Activated CD4-positive, alpha-beta T cell treated with anti-CD3 and anti-CD28 coated beads, Interleukin-2, amount 50 U/mL, for 16 hours (primary cell): Measurements from ENCODE around the gene LRMDA.
"Not testable (repeated sequence)": the region's sequence is repeated elsewhere in the genome, so short reads cannot be mapped to it uniquely, and the experiment has no call there.

ENCODE experiments used
- DNase-seq: peaks from one replicate; pipeline ENCODE4 v3.0.0-alpha.2; 2020

LRMDA gene

DNA sequence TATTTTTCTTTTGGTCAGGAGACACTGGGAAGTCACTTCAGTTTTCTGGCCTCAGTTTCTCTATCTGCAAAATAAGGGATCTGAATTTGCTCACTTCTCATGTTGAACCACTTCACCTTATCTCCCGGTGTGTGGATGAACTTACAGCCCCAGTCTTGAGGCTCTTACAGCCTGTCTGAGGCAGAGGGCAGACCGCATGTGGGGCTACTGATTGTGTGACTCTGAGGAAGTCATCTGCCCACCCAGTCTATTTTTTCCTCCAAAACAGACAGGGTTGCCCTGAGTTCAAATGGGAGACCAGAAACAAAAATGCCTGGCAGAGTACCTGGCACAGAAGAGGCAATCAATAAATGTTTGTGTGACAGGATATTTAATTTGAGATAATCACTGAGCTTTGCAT is 78.3 kb downstream of the LRMDA start:
- DNase-seq = no peak

- no peak for DNase-seq
Observed at GRCh38 chr10:75511011-75511410, 79.6 kb downstream of the LRMDA start.

GRCh38 chr10:75512203-75512933 is 80.9 kb downstream of the LRMDA start:
- no peak for DNase-seq

GRCh38 chr10:75513292-75513885 is 82.0 kb downstream of the LRMDA start:
- no peak for DNase-seq

DNA sequence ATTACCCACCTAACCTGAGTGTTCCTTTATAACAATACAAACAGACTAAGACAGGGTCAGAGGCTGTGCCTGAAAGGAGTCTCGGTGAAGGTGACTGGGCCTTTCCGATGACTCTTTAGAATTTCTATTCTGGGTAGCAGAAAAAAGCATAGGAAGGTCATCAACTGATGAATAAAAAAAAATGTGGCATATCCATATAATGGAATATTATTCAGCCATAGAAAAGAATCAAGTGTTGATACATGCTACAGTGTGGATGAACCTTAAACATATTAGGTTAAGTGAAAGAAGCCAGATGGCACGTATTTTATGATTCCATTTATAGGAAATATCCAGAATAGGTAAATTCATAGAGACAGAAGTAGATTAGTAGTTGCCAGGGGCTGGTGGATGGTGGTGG is 83.4 kb downstream of the LRMDA start:
- no peak for DNase-seq

DNA sequence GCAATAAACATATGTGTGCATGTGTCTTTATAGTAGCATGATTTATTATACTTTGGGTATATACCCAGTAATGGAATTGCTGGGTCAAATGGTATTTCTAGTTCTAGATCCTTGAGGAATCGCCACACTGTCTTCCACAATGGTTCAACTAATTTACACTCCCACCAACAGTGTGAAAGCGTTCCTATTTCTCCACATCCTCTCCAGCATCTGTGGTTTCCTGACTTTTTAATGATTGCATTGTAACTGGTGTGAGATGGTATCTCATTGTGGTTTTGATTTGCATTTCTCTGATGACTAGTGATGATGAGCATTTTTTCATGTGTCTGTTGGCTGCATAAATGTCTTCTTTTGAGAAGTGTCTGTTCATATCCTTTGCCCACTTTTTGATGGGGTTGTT is 84.7 kb downstream of the LRMDA start:
- not testable (repeated sequence) for DNase-seq

- DNase-seq = not testable (repeated sequence)
Observed at GRCh38 chr10:75519213-75519612, 87.8 kb downstream of the LRMDA start.

GRCh38 chr10:75521194-75521829 is 89.9 kb downstream of the LRMDA start:
- DNase-seq = not testable (repeated sequence)

GRCh38 chr10:75525067-75525466 is 93.6 kb downstream of the LRMDA start:
- DNase-seq = no peak

DNA sequence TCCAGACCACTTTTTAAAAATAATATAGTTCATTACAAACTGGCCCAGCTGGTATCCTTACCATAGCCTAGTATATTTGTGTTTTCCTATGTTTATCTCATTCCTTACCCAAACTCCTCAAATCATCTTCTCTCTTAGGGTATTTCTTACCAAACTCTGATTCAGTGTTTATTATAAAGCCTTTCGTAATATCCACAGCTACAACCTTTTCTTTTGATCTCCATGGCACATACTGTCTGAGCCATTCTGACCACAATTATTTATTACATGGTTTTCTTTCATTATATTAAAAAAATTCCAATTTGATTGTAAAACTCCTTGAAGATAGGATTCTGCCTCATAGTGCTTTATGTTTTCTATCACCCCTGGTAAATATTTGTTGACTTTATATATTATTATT is 94.2 kb downstream of the LRMDA start:
- no peak for DNase-seq

GRCh38 chr10:75527542-75527941 is 96.1 kb downstream of the LRMDA start:
- no peak for DNase-seq

DNA sequence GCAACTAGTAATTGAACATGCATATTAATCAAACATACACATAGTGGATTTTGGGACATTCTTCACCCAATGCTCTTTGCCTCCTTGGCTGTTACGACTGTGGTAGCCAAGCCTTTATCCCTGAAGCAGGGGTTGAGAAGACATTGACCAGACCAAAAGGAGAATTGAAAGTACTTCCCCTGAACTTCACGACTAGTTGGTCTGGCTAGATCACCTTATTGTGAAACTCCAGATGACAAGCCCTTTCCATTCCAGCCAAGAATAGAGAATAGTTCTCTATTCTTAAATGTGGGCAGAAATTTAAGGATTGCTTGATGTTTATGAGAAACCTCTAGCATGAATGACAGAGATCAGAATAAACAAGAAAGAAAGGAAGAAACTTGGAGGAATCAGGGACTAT is 97.0 kb downstream of the LRMDA start:
- DNase-seq = no peak

DNA sequence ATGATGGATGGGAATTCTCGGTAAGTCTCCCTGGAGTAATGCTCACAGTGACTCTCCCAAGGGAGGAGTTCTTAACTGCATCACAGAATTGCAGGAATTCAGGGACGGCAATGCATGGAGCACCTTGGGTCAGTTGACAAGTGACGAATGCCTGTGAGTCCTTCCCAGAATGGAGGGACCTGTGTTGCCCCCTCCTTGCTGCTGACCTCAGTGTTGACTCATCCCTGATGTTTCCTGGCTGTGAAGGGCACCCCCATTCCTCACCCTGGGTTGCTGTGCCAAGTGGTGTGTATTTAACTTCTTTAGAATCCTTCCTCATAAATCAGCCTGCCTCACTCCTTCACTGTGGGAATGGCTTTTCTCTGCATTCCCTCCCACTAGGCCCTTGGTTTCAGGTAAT is 98.9 kb downstream of the LRMDA start:
- no peak for DNase-seq

DNA sequence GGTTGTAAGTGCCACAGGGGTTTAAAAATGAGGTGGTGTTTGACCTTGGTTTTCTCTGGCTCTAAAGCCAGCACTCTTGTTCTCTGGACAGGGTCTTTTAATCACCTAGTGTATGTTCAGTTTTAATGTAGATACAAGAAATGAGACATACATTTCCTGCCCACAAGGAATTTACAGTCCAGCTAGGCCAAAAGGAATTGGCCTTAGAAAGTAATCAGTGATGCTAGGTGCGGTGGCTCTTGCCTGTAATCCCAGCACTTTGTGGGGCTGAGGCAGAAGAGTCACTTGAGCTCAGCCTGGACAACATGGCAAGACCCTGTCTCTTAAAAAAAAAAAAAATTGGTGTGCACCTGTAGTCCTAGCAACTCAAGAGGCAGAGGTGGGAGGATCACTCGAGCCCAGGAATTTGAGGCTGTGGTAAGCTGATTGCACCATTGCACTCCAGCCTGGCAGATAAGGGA is 100.2 kb downstream of the LRMDA start:
- DNase-seq = no peak

DNA sequence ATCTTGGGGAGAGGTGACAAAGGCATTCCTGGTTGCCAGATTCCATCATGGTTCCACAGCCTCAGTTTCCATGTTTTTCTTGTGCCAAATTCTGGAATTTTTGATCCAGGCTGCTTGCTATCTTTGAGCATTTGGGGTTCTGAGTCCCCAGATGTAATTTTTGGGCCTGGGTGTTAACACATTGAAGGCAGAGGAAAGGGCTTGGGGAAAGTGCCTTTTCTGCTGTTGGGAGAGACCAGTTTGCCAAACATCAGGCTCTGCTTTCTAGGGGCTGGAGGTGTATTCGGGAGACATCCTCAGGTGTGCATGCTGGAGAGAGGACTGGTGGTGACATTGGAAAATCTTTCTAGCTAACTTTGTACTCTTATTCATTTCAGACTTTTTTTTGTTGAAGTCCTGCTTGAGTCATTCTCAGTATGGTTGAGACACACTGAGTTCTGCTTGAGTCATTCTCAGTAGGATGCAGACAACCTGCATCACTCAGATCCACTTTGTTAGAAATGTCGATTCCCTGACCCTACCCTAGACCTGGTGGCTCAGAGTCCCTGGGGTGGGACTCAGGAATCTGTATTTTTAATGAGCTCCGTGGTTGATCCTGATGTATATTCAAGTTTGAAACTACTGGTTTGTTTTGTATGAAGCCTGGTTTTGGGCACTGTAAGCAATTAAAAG is 101.0 kb downstream of the LRMDA start:
- no peak for DNase-seq

DNA sequence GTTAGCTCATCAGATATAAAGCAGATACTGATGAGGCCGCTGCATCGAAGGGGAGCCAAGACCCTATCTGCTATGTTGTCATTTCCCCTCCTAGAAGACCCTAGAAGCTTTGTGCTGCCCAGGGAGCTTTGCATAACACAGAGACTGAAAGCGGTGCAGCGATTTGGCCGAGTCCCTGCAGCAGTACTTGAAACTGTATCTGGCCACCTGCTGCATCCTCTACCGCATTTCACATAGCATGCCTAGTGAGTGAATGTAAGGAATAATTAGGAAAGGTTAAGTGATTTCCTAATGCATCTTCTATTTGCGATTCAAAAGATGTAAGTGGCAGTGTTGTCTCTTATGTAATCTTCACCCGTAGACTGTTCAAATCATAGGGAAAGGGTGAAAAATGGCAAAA is 106.7 kb downstream of the LRMDA start:
- DNase-seq = no peak

GRCh38 chr10:75538765-75539164 is 107.3 kb downstream of the LRMDA start:
- no peak for DNase-seq

DNA sequence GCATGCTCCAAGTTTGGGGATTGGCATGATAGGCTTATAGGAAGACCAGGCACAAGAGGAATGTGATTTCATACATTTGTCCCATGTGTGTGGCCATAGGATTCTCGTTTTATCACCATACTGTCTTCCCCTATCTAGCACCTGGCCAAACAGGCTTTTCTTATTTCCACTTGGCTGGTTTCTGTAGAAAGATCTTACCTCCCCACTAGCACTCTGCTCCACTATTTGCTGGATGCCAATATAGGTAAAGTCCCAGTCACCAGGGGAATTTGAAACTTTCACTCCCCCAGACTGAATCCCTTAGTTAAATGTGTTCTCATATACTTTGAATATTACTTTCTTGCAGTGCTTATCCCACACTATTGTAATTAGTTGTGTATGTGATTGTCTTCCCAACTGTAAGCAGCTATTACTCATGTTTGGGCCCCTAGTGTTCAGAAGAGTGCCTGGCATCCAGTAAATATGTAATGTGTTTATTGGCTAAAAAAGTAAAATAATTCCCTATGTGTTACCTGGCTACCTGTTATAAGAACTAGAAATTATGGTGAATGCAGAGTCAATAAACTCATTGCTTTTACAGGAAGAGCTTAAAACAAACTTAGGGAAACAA is 109.0 kb downstream of the LRMDA start:
- DNase-seq = no peak

DNA sequence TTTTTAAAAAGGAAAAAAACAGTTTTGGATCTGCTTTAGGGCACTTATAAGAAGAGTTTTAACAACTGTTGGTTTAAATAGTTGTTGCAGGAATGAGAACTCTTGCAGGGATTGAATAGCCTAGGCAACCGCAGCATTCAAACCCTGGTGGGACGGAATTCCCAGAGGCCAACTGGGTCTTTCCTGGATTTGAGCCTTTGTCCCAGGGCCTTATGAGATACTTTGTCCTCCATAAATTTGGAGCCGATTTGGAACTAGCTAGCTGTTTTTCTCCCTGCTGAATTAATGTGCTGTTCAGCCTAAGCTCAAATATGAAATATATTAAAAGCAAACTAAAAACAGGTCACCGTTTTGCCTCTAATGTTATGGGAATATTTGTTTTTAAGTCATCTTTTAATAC is 109.6 kb downstream of the LRMDA start:
- DNase-seq = no peak

- no peak for DNase-seq
Observed at GRCh38 chr10:75541411-75541810, 110.0 kb downstream of the LRMDA start.

GRCh38 chr10:75542084-75542483 is 110.7 kb downstream of the LRMDA start:
- DNase-seq = no peak

DNA sequence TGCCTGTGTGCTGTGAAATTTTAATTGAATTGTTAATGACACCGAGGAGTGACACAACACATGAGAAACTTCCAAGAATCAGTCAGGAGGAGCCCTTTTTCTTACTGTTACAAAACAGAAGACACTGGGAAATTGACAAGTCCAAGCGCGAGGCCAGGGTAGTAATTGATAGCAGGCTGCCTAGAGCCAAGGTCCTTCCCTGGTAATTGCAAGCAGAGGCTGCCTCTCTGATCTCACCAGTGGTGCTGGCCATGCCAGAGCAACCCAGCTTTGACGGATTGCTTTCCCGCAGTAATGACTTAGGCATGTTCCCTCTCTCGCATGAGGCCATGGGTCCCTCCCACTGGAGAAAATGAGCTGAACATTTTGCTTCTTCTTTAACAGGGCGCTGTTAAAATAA is 111.5 kb downstream of the LRMDA start:
- no peak for DNase-seq

- no peak for DNase-seq
Observed at GRCh38 chr10:75544386-75544785, 113.0 kb downstream of the LRMDA start.
